HFFc6 (cell line): ENCODE measurements around the gene HYKK. TPM values are rescaled to one million over a fixed set of nuclear protein-coding genes. Genes with fewer than 3 reads are reported as not detected.

Source experiments
- DNase-seq: peaks from one replicate; pipeline ENCODE4 v3.0.0-alpha.2; 2018
- H3K27ac Mint-ChIP-seq: 2 replicates; pipeline ENCODE4 v1.8.0; 2020; ENCODE audit warnings: mild to moderate bottlenecking, mixed read lengths
- H3K27me3 Mint-ChIP-seq: 2 replicates; pipeline ENCODE4 v1.8.0; 2021; ENCODE audit warnings: mild to moderate bottlenecking, moderate library complexity, mixed read lengths; ENCODE audit not compliant: insufficient read depth
- H3K36me3 Mint-ChIP-seq: 2 replicates; pipeline ENCODE4 v1.8.0; 2021; ENCODE audit warnings: low read depth, mixed read lengths
- H3K4me1 Mint-ChIP-seq: 2 replicates; pipeline ENCODE4 v1.8.0; 2020; ENCODE audit warnings: low read depth, mixed read lengths
- H3K4me3 Mint-ChIP-seq: 2 replicates; pipeline ENCODE4 v1.8.0; 2020; ENCODE audit warnings: mild to moderate bottlenecking, moderate library complexity, mixed read lengths
- H3K9me3 Mint-ChIP-seq: 2 replicates; pipeline ENCODE4 v1.8.0; 2020; ENCODE audit warnings: mild to moderate bottlenecking, mixed read lengths
- total RNA-seq, 6 experiments: library from RNA; stranded (reverse); fragmentation: NEBNext Ultra II Directional; extraction: Animal tissue kit (Norgen Biotek cat#: 25700); gene quantifications; 2 replicates in 1 of 6; 3 replicates in 5 of 6; pipeline ENCODE4 v1.2.3, GENCODE V29; 2021
- TF ChIP-seq, protein P1 (sequence below): fragments of 200-600 bp; sonication (generic); IDR thresholded peaks from 2 replicates; pipeline ENCODE4 v1.5.0; 2021; ENCODE audit warnings: antibody characterized with exemption, mild to moderate bottlenecking

The HYKK gene
- total RNA-seq, 6 experiments from 2014 or later, result 3.1 to 5.2 (median 4.1) TPM

DNA sequence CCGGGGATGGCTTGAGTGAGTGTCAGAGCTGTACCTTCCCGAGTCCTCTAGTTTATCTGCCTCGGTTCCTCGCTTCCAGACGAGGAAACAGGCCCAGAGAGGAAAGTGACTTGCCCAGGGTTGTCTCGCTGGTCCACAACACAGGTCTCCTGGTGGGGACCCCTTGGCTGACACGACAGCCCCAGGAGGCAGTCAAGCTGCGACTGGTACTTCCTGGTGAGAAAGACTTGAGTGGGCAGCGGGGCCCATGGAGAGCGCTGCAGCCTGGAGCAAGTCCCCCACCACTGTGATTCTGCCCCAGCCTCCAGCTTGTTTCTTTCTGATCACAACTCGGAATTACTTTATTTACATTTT, 57.3 kb downstream of the HYKK start:
- H3K27ac Mint-ChIP-seq, result no peak overlapping the region
- H3K4me3 Mint-ChIP-seq, result peak overlapping the region; percentile 88; the same call in 1 of the 2 replicates
- no peaks in the 10 kb centered on the region for H3K9me3 Mint-ChIP-seq
- TF ChIP-seq, protein P1, sequence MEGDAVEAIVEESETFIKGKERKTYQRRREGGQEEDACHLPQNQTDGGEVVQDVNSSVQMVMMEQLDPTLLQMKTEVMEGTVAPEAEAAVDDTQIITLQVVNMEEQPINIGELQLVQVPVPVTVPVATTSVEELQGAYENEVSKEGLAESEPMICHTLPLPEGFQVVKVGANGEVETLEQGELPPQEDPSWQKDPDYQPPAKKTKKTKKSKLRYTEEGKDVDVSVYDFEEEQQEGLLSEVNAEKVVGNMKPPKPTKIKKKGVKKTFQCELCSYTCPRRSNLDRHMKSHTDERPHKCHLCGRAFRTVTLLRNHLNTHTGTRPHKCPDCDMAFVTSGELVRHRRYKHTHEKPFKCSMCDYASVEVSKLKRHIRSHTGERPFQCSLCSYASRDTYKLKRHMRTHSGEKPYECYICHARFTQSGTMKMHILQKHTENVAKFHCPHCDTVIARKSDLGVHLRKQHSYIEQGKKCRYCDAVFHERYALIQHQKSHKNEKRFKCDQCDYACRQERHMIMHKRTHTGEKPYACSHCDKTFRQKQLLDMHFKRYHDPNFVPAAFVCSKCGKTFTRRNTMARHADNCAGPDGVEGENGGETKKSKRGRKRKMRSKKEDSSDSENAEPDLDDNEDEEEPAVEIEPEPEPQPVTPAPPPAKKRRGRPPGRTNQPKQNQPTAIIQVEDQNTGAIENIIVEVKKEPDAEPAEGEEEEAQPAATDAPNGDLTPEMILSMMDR, result no peak
- peaks cover 7% of the 10 kb centered on the region for H3K27me3 Mint-ChIP-seq
- no peak for DNase-seq
- H3K36me3 Mint-ChIP-seq, result no peaks in the 10 kb centered on the region
- peaks cover 15% of the 10 kb centered on the region for H3K4me1 Mint-ChIP-seq

DNA sequence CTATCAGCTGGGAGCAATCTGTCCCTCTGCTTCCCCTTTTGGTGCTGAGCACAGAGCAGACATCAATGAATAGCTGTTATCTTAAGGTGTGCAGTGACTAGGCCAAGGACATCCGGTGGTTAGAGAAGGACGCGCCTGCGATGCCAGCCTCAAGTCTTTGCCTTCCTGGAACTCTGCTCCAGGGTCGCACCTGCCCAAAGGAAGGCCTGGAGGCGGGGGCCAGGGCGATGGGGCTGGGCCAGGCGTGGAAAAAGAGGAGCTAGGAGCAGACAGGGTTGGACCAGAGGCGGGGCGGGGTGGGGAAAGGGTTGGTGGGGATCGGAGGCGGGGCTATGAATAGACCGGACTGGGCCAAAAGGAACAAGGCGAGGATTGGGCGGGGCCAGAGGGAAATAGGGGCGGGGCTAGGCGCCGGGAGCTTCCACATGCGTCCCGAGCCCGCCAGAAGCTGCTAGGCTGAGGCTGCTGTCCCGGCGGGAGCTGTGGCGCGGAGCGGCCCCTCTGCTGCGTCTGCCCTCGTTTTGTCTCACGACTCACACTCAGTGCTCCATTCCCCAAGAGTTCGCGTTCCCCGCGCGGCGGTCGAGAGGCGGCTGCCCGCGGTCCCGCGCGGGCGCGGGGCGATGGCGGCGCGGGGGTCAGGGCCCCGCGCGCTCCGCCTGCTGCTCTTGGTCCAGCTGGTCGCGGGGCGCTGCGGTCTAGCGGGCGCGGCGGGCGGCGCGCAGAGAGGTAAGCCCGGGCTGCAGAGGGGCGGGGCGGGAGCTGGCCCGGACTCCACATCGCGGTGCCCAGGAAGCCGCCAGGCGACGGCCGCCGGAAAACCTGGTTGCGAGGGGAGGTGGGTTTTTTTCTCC, 57.9 kb downstream of the HYKK start, which contains the start of gene CHRNA5:
TSS of gene CHRNA5 (plus strand) at position 424 of the 854 bp plus-strand sequence. CDS start at position 624, 200 bp downstream.
- peaks cover 15% of the 10 kb centered on the region for H3K4me1 Mint-ChIP-seq
- peak within 1 kb of the TSS; percentile 88 for H3K4me3 Mint-ChIP-seq
- TF ChIP-seq, protein P1, result no peak
- H3K27ac Mint-ChIP-seq, result peak within 1 kb of the TSS; percentile 46; the same call in 1 of the 2 replicates
- no peaks in the 10 kb centered on the region for H3K36me3 Mint-ChIP-seq
- peaks cover 7% of the 10 kb centered on the region for H3K27me3 Mint-ChIP-seq
- H3K9me3 Mint-ChIP-seq, result no peaks in the 10 kb centered on the region
- DNase-seq, result peak; percentile 76

- TF ChIP-seq, protein P1, result peak; percentile 36
- H3K27ac Mint-ChIP-seq, result peak overlapping the region; percentile 46; the same call in 1 of the 2 replicates
- H3K36me3 Mint-ChIP-seq, result no peaks in the 10 kb centered on the region
- peaks cover 7% of the 10 kb centered on the region for H3K27me3 Mint-ChIP-seq
- peak overlapping the region; percentile 88 for H3K4me3 Mint-ChIP-seq
- peaks cover 15% of the 10 kb centered on the region for H3K4me1 Mint-ChIP-seq
- H3K9me3 Mint-ChIP-seq, result no peaks in the 10 kb centered on the region
- DNase-seq, result peak; percentile 19
Observed at GRCh38 chr15:78565951-78566774, 58.8 kb downstream of the HYKK start.

GRCh38 chr15:78567531-78567930, 60.2 kb downstream of the HYKK start:
- no peak overlapping the region for H3K4me3 Mint-ChIP-seq
- H3K36me3 Mint-ChIP-seq, result no peaks in the 10 kb centered on the region
- TF ChIP-seq, protein P1, result no peak
- H3K4me1 Mint-ChIP-seq, result peaks cover 15% of the 10 kb centered on the region
- H3K9me3 Mint-ChIP-seq, result no peaks in the 10 kb centered on the region
- no peak for DNase-seq
- peaks cover 2% of the 10 kb centered on the region for H3K27me3 Mint-ChIP-seq
- H3K27ac Mint-ChIP-seq, result no peak overlapping the region

DNA sequence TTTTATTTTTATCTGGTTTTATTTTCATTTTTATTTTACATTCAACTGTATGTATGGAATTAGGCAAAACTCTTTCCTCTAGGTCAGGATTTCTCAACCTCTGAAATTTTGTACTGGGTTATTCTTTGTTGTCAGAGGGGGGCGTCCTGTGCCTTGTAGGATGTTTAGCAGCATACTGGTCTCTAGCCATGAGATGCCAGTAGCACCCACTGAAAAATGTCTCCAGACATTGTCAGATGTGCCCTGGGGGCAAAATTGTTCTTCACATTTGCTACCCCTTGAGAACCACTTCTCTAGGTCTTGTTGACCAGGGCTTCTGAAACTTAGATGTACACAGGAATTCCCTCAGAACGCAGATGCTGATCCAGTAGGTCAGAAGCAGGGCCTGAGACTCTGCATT, 63.3 kb downstream of the HYKK start:
- Mint-ChIP-seq H3K4me3 (no peak overlapping the region), H3K36me3 (no peaks in the 10 kb centered on the region), H3K9me3 (no peaks in the 10 kb centered on the region), H3K4me1 (peaks cover 15% of the 10 kb centered on the region), H3K27me3 (peaks cover 7% of the 10 kb centered on the region), H3K27ac (no peak overlapping the region)
- DNase-seq, result no peak
- TF ChIP-seq, protein P1, result no peak
